ENCODE measurements around the gene SGCD. TPM values are rescaled to one million over a fixed set of nuclear protein-coding genes. Genes with fewer than 3 reads are reported as not detected.

SGCD gene
- polyA plus RNA-seq, 1 donor (not counting 4 experiments of a cell fraction or from before 2014, with no cell fraction given): not detected

GRCh38 chr5:156411957-156412356 lies 85.0 kb downstream of the SGCD start:
- no peaks in the 10 kb centered on the region for H3K27me3 ChIP-seq (ENCODE audit: control insufficient read depth, extremely low read depth, insufficient read depth, low read length)

DNA sequence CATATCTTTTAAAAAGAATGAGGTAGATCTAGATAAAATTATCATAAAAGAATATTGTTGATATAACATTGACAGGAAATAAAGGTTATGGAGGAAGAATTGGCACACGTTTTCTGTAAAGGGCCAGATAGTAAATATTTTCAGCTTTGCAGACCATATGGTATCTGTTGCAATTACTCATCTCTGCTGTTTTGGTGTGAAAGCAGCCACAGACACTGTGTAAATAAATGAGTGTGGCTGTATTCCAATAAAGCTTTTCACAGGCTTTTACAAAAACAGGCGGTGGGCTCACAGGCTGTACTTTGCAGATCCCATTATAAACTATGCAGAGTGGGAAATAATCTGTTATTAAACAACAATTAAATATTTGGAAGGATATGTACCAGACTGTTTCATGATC lies 87.4 kb downstream of the SGCD start:
- Histone ChIP-seq H2AFZ (ENCODE audit: control insufficient read depth, low read length) (no peak overlapping the region), H3K79me2 (ENCODE audit: control insufficient read depth, insufficient read depth, low read length) (no peaks in the 10 kb centered on the region), H3K27ac (ENCODE audit: control insufficient read depth, insufficient read depth, low read length) (no peak overlapping the region), H4K20me1 (ENCODE audit: control insufficient read depth, extremely low read depth, insufficient read depth, low read length) (no peaks in the 10 kb centered on the region), H3K9me1 (ENCODE audit: control insufficient read depth, extremely low read depth, insufficient read depth, low read length) (no peaks in the 10 kb centered on the region), H3K9ac (ENCODE audit: control insufficient read depth, extremely low read depth, insufficient read depth, low read length) (no peak overlapping the region), H3K4me2 (ENCODE audit: control insufficient read depth, extremely low read depth, insufficient read depth, low read depth, low read length) (no peak overlapping the region), H3K27me3 (ENCODE audit: control insufficient read depth, extremely low read depth, insufficient read depth, low read length) (no peaks in the 10 kb centered on the region), H3K36me3 (ENCODE audit: control insufficient read depth in 2 of 2, extremely low read depth in 1 of 2, insufficient read depth in 2 of 2, low read length in 2 of 2) (no peaks in the 10 kb centered on the region), H3K4me3 (ENCODE audit: control insufficient read depth in 2 of 3, extremely low read depth in 1 of 3, insufficient read depth in 2 of 3, low read depth in 1 of 3, low read length in 3 of 3) (no peak overlapping the region), H3K4me1 (ENCODE audit: control insufficient read depth, extremely low read depth, insufficient read depth, low read length) (no peaks in the 10 kb centered on the region), H3K9me3 (ENCODE audit: control insufficient read depth, low read depth, low read length) (no peaks in the 10 kb centered on the region)
- TF ChIP-seq, protein P1, sequence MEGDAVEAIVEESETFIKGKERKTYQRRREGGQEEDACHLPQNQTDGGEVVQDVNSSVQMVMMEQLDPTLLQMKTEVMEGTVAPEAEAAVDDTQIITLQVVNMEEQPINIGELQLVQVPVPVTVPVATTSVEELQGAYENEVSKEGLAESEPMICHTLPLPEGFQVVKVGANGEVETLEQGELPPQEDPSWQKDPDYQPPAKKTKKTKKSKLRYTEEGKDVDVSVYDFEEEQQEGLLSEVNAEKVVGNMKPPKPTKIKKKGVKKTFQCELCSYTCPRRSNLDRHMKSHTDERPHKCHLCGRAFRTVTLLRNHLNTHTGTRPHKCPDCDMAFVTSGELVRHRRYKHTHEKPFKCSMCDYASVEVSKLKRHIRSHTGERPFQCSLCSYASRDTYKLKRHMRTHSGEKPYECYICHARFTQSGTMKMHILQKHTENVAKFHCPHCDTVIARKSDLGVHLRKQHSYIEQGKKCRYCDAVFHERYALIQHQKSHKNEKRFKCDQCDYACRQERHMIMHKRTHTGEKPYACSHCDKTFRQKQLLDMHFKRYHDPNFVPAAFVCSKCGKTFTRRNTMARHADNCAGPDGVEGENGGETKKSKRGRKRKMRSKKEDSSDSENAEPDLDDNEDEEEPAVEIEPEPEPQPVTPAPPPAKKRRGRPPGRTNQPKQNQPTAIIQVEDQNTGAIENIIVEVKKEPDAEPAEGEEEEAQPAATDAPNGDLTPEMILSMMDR (optimal IDR thresholded peaks at IDR 0.05 in 1 of 3, IDR thresholded peaks at IDR 0.05 in 1 of 3, conservative IDR thresholded peaks at IDR 0.05 in 1 of 3; ENCODE audit: extremely low read depth in 1 of 3, insufficient read depth in 2 of 3, low read length in 3 of 3): no peak
- no peak for TF ChIP-seq EZH2 (IDR thresholded peaks at IDR 0.05; ENCODE audit: low read length)
- dilution Hi-C loops (cut with MboI; ENCODE audit: extremely low pct_ligation_motif_present, low sequenced_read_pairs): no loop called here
- no peak for FAIRE-seq
- no peak for DNase-seq (ENCODE audit: low read depth, low spot score)

More at GRCh38 chr5:156411957-156412356, 85.0 kb downstream of the SGCD start:
- TF ChIP-seq, protein P1 (optimal IDR thresholded peaks at IDR 0.05 in 1 of 3, IDR thresholded peaks at IDR 0.05 in 1 of 3, conservative IDR thresholded peaks at IDR 0.05 in 1 of 3; ENCODE audit: extremely low read depth in 1 of 3, insufficient read depth in 2 of 3, low read length in 3 of 3): no peak
- no peak for TF ChIP-seq EZH2 (IDR thresholded peaks at IDR 0.05; ENCODE audit: low read length)
- Histone ChIP-seq H3K9me3 (ENCODE audit: control insufficient read depth, low read depth, low read length) (no peaks in the 10 kb centered on the region), H4K20me1 (ENCODE audit: control insufficient read depth, extremely low read depth, insufficient read depth, low read length) (no peaks in the 10 kb centered on the region), H3K9me1 (ENCODE audit: control insufficient read depth, extremely low read depth, insufficient read depth, low read length) (no peaks in the 10 kb centered on the region), H3K4me3 (ENCODE audit: control insufficient read depth in 2 of 3, extremely low read depth in 1 of 3, insufficient read depth in 2 of 3, low read depth in 1 of 3, low read length in 3 of 3) (no peak overlapping the region), H3K27ac (ENCODE audit: control insufficient read depth, insufficient read depth, low read length) (no peak overlapping the region), H3K4me2 (ENCODE audit: control insufficient read depth, extremely low read depth, insufficient read depth, low read depth, low read length) (no peak overlapping the region), H3K36me3 (ENCODE audit: control insufficient read depth in 2 of 2, extremely low read depth in 1 of 2, insufficient read depth in 2 of 2, low read length in 2 of 2) (no peaks in the 10 kb centered on the region), H3K4me1 (ENCODE audit: control insufficient read depth, extremely low read depth, insufficient read depth, low read length) (no peaks in the 10 kb centered on the region), H2AFZ (ENCODE audit: control insufficient read depth, low read length) (no peak overlapping the region), H3K9ac (ENCODE audit: control insufficient read depth, extremely low read depth, insufficient read depth, low read length) (no peak overlapping the region), H3K79me2 (ENCODE audit: control insufficient read depth, insufficient read depth, low read length) (no peaks in the 10 kb centered on the region)
- DNase-seq (ENCODE audit: low read depth, low spot score) (no peak), FAIRE-seq (no peak)
- dilution Hi-C loops (cut with MboI; ENCODE audit: extremely low pct_ligation_motif_present, low sequenced_read_pairs): no loop called here
